ENCODE measurements around the gene CCL8. TPM values are rescaled to one million over a fixed set of nuclear protein-coding genes. Genes with fewer than 3 reads are reported as not detected.

The CCL8 gene
- total and polyA plus RNA-seq, 10 of the 15 experiments (the other 5 are each of a cell fraction or from before 2014, with no cell fraction given): not detected

DNA sequence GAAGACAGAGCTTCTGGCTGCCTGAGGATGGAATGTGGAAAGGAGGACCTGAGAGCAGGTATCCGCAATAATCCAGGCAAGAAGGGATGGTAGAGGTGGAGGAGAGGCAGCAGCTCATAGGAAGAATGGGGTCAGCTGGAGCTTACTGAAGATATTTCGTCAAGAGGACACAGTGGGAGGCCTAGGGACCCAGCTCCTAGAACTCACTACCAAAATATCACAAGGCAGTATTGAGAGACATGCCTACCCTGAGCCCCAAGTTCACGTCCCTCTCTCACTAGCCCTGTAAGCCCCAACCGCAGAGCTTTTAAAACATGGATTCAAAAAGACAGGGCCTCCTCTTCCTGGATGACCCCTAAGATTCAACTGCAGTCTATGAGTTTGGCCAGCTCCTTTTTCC, 14.2 kb upstream of the CCL8 start:
- RAD21 ChIA-PET (ENCODE audit: unreplicated experiment): no interaction called here
- Histone ChIP-seq H4K20me1 (ENCODE audit: control insufficient read depth, insufficient read depth) (no peaks in the 10 kb centered on the region), H3K9ac (ENCODE audit: control insufficient read depth, insufficient read depth, low read length) (no peak overlapping the region), H3K36me3 (ENCODE audit: control insufficient read depth in 2 of 2, insufficient read depth in 2 of 2, low read length in 1 of 2) (no peaks in the 10 kb centered on the region), H3K4me3 (no peak overlapping the region), H2AFZ (ENCODE audit: control insufficient read depth, low read depth, low read length) (no peak overlapping the region), H3K79me2 (ENCODE audit: control insufficient read depth, insufficient read depth, low read length) (no peaks in the 10 kb centered on the region), H3K9me3 (replicated peaks; ENCODE audit: control insufficient read depth, insufficient read depth, low read length) (no peaks in the 10 kb centered on the region), H3K27ac (ENCODE audit: control insufficient read depth, insufficient read depth) (no peak overlapping the region), H3K4me2 (ENCODE audit: control insufficient read depth, insufficient read depth) (no peak overlapping the region), H3K27me3 (replicated peaks in 1 of 2; ENCODE audit: control insufficient read depth in 2 of 2, insufficient read depth in 2 of 2, low read length in 1 of 2) (peaks cover 0 to 4% of the 10 kb centered on the region in 2 experiments; a peak in 3 of 4 replicates), H3K4me1 (ENCODE audit: control insufficient read depth, insufficient read depth, low read length) (no peaks in the 10 kb centered on the region; the same call in 1 of the 2 replicates)
- ATAC-seq: no peak
- in situ Hi-C loops (cut with MboI) (no loop called here), intact Hi-C loops (cut with micrococcal nuclease; ENCODE audit: unreplicated experiment) (no loop called here)
- CTCF ChIA-PET: interaction anchor here (0.8 to 1.0 kb wide), 2 partner anchors 57 to 104 kb away, joined by 5 read pairs; no protein-coding TSS in a partner anchor
- no peak for DNase-seq (ENCODE audit: low read depth, low spot score)
- SMC1A ChIA-PET (ENCODE audit: uncharacterized antibody, unreplicated experiment): interaction anchor here (1.1 kb wide), 1 partner anchor 104 kb away, joined by 3 read pairs; no protein-coding TSS in a partner anchor
- POLR2A ChIA-PET: no interaction called here
- TF ChIP-seq CBX5 (IDR thresholded peaks at IDR 0.05; ENCODE audit: low read depth): no peak
- TF ChIP-seq JUNB (IDR thresholded peaks at IDR 0.05): no peak
- no peak for TF ChIP-seq BRCA1 (IDR thresholded peaks at IDR 0.05; ENCODE audit: low read depth, low read length)
- TF ChIP-seq, protein P1, sequence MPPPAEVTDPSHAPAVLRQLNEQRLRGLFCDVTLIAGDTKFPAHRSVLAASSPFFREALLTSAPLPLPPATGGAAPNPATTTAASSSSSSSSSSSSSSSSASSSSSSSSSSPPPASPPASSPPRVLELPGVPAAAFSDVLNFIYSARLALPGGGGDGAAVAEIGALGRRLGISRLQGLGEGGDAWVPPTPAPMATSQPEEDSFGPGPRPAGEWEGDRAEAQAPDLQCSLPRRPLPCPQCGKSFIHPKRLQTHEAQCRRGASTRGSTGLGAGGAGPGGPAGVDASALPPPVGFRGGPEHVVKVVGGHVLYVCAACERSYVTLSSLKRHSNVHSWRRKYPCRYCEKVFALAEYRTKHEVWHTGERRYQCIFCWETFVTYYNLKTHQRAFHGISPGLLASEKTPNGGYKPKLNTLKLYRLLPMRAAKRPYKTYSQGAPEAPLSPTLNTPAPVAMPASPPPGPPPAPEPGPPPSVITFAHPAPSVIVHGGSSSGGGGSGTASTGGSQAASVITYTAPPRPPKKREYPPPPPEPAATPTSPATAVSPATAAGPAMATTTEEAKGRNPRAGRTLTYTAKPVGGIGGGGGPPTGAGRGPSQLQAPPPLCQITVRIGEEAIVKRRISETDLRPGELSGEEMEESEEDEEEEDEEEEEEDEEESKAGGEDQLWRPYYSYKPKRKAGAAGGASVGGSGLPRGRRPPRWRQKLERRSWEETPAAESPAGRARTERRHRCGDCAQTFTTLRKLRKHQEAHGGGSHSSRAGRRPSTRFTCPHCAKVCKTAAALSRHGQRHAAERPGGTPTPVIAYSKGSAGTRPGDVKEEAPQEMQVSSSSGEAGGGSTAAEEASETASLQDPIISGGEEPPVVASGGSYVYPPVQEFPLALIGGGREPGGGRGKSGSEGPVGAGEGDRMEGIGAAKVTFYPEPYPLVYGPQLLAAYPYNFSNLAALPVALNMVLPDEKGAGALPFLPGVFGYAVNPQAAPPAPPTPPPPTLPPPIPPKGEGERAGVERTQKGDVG (CRISPR knock-in tag; IDR thresholded peaks at IDR 0.05): no peak
- TF ChIP-seq MYB (IDR thresholded peaks at IDR 0.05; ENCODE audit: borderline replicate concordance, low read depth, low read length): no peak
- TF ChIP-seq, protein P2, sequence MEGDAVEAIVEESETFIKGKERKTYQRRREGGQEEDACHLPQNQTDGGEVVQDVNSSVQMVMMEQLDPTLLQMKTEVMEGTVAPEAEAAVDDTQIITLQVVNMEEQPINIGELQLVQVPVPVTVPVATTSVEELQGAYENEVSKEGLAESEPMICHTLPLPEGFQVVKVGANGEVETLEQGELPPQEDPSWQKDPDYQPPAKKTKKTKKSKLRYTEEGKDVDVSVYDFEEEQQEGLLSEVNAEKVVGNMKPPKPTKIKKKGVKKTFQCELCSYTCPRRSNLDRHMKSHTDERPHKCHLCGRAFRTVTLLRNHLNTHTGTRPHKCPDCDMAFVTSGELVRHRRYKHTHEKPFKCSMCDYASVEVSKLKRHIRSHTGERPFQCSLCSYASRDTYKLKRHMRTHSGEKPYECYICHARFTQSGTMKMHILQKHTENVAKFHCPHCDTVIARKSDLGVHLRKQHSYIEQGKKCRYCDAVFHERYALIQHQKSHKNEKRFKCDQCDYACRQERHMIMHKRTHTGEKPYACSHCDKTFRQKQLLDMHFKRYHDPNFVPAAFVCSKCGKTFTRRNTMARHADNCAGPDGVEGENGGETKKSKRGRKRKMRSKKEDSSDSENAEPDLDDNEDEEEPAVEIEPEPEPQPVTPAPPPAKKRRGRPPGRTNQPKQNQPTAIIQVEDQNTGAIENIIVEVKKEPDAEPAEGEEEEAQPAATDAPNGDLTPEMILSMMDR (IDR thresholded peaks at IDR 0.05 in 2 of 3, conservative IDR thresholded peaks at IDR 0.05 in 1 of 3; ENCODE audit: control insufficient read depth in 2 of 3, extremely low read depth in 1 of 3, insufficient read depth in 1 of 3, low read depth in 3 of 3, low read length in 3 of 3): no peak
- no peak for TF ChIP-seq TCF12 (IDR thresholded peaks at IDR 0.05; ENCODE audit: low read depth, low read length)
- TF ChIP-seq IKZF1 (conservative IDR thresholded peaks at IDR 0.05): no peak
- FAIRE-seq: no peak
- BruUV-seq (replicated peaks): no TSS peak
- 17% methylated on average over 4 of the region's 4 CpGs for WGBS (ENCODE audit: insufficient coverage, insufficient replicate concordance, low lambda C conversion rate, missing lambda C conversion rate)
